IMR-90 (cell line): ENCODE results near the gene PIK3CB. TPM values are rescaled to one million over a fixed set of nuclear protein-coding genes. Genes with fewer than 3 reads are reported as not detected.

Experiments
- ATAC-seq: fragments of 200-7000 bp; cut with Tn5 transposase; 2 replicates; pipeline ENCODE4 v1.9.1; 2020; ENCODE audit warnings: low read depth, mild to moderate bottlenecking, moderate library complexity
- BruUV-seq: library from RNA; stranded (reverse); fragments of 400-500 nt; replicated peaks from 2 replicates; lab custom pipeline; 2021; lab: Mats Ljungman, UMichigan
- CTCF ChIA-PET: fragments of 300-600 bp; formaldehyde crosslinking; extraction: SDS; loops from one replicate; lab custom pipeline; 2021; ENCODE audit warnings: antibody characterized with exemption; lab: Yijun Ruan, JAX
- POLR2A ChIA-PET: fragments of 300-600 bp; sonication (Branson Sonifier 250); formaldehyde crosslinking; loops from one replicate; lab custom pipeline; 2022; ENCODE audit warnings: antibody characterized with exemption; ENCODE audit not compliant: unreplicated experiment; lab: Charles Lee
- DNase-seq: peaks from one replicate; pipeline ENCODE4 v3.0.0; 2013
- H2AFZ ChIP-seq: replicated peaks from 2 replicates; pipeline ENCODE3; 2013; ENCODE audit warnings: low read length, mild to moderate bottlenecking; ENCODE audit not compliant: poor library complexity
- H2AK5ac ChIP-seq: 2 replicates; pipeline ENCODE4 v1.6.1; 2013; ENCODE audit warnings: low read depth, low read length, inconsistent platforms
- H2AK9ac ChIP-seq: replicated peaks from 2 replicates; pipeline ENCODE3; 2013; ENCODE audit warnings: mild to moderate bottlenecking, low read depth, low read length, moderate library complexity; ENCODE audit not compliant: poor library complexity
- H2BK120ac ChIP-seq: 2 replicates; pipeline ENCODE4 v1.6.1; 2013; ENCODE audit warnings: low read depth, low read length, inconsistent platforms
- H2BK15ac ChIP-seq: 3 replicates; pipeline ENCODE4 v1.6.1; 2013; ENCODE audit warnings: low read depth, low read length, inconsistent platforms
- H2BK20ac ChIP-seq: 2 replicates; pipeline ENCODE4 v1.6.1; 2013; ENCODE audit warnings: low read depth, mild to moderate bottlenecking, inconsistent platforms, low read length, moderate library complexity
- H2BK5ac ChIP-seq: 2 replicates; pipeline ENCODE4 v1.6.1; 2013; ENCODE audit warnings: mild to moderate bottlenecking, low read depth, low read length, inconsistent platforms; ENCODE audit not compliant: poor library complexity, severe bottlenecking
- H3K14ac ChIP-seq: replicated peaks from 2 replicates; pipeline ENCODE4 v1.6.1; 2013; ENCODE audit warnings: low read depth, low read length, inconsistent platforms
- H3K18ac ChIP-seq: 2 replicates; pipeline ENCODE4 v1.6.1; 2013; ENCODE audit warnings: low read depth, low read length, control low read depth
- H3K23ac ChIP-seq: 2 replicates; pipeline ENCODE4 v1.6.1; 2013; ENCODE audit warnings: low read depth, low read length, inconsistent platforms
- H3K27ac ChIP-seq: 2 replicates; pipeline ENCODE4 v1.5.1; 2013; ENCODE audit warnings: mild to moderate bottlenecking, control low read depth, low read length; ENCODE audit not compliant: insufficient read depth
- H3K27me3 ChIP-seq: 2 replicates; pipeline ENCODE4 v1.6.1; 2013; ENCODE audit warnings: low read length; ENCODE audit not compliant: control insufficient read depth, insufficient read depth
- H3K36me3 ChIP-seq: 2 replicates; pipeline ENCODE4 v1.6.1; 2013; ENCODE audit warnings: low read length, mixed read lengths; ENCODE audit not compliant: control insufficient read depth, insufficient read depth
- H3K4ac ChIP-seq: 2 replicates; pipeline ENCODE4 v1.6.1; 2013; ENCODE audit warnings: low read depth, low read length, inconsistent platforms
- H3K4me1 ChIP-seq: 2 replicates; pipeline ENCODE4 v1.6.1; 2013; ENCODE audit warnings: low read length, mixed read lengths; ENCODE audit not compliant: control insufficient read depth, insufficient read depth
- H3K4me2 ChIP-seq: 2 replicates; pipeline ENCODE4 v1.6.1; 2013; ENCODE audit warnings: low read depth, mild to moderate bottlenecking, control low read depth, low read length, moderate library complexity
- H3K4me3 ChIP-seq: 2 replicates; pipeline ENCODE4 v1.5.1; 2013; ENCODE audit warnings: low read depth, mild to moderate bottlenecking, control low read depth, low read length, moderate library complexity; ENCODE audit not compliant: insufficient read depth
- H3K56ac ChIP-seq: 2 replicates; pipeline ENCODE4 v1.6.1; 2013; ENCODE audit warnings: low read length, inconsistent platforms; ENCODE audit not compliant: insufficient read depth; ENCODE audit errors: extremely low read depth
- H3K79me1 ChIP-seq, 2 experiments: 2 replicates each; pipeline ENCODE4 v1.6.1; 2013; ENCODE audit warnings: low read length in 2 of 2, inconsistent platforms in 1 of 2, low read depth in 1 of 2
- H3K9ac ChIP-seq: 2 replicates; pipeline ENCODE4 v1.6.1; 2013; ENCODE audit warnings: low read depth, low read length, control low read depth
- H3K9me1 ChIP-seq: 2 replicates; pipeline ENCODE4 v1.6.1; 2013; ENCODE audit warnings: low read length, inconsistent platforms; ENCODE audit not compliant: insufficient read depth
- H3K9me3 ChIP-seq: 2 replicates; pipeline ENCODE4 v1.6.1; 2013; ENCODE audit warnings: low read length; ENCODE audit not compliant: control insufficient read depth, insufficient read depth
- H4K20me1 ChIP-seq: 2 replicates; pipeline ENCODE4 v1.6.1; 2013; ENCODE audit warnings: low read length, inconsistent platforms; ENCODE audit not compliant: insufficient read depth
- H4K5ac ChIP-seq: 2 replicates; pipeline ENCODE4 v1.6.1; 2013; ENCODE audit warnings: mild to moderate bottlenecking, low read depth, low read length, control low read depth
- H4K8ac ChIP-seq, 2 experiments: 2 replicates each; pipeline ENCODE4 v1.6.1; 2013; ENCODE audit warnings: low read depth in 2 of 2, low read length in 2 of 2, control low read depth in 1 of 2, inconsistent platforms in 1 of 2
- H4K91ac ChIP-seq: 2 replicates; pipeline ENCODE4 v1.6.1; 2013; ENCODE audit warnings: low read depth, low read length, inconsistent platforms; ENCODE audit not compliant: insufficient read depth
- BHLHE40 ChIP-seq: fragments of 150-350 bp; IDR thresholded peaks from 2 replicates; pipeline ENCODE4 v1.6.1; 2016; ENCODE audit warnings: mild to moderate bottlenecking, low read depth, low read length
- CEBPB ChIP-seq: IDR thresholded peaks from 2 replicates; pipeline ENCODE4 v1.6.1; 2012; ENCODE audit warnings: low read depth, low read length, improper control_type of control experiment
- CHD1 ChIP-seq: IDR thresholded peaks from 2 replicates; pipeline ENCODE4 v1.6.1; 2012; ENCODE audit warnings: low read depth, low read length, improper control_type of control experiment
- FOS ChIP-seq: fragments of 150-350 bp; IDR thresholded peaks from 2 replicates; pipeline ENCODE4 v1.6.1; 2016; ENCODE audit warnings: low read depth, low read length
- MAFK ChIP-seq: IDR thresholded peaks from 2 replicates; pipeline ENCODE4 v1.6.1; 2012; ENCODE audit warnings: low read depth, low read length, improper control_type of control experiment
- MAZ ChIP-seq: IDR thresholded peaks from 2 replicates; pipeline ENCODE4 v1.6.1; 2012; ENCODE audit warnings: low read depth, mild to moderate bottlenecking, low read length, improper control_type of control experiment, moderate library complexity, borderline replicate concordance
- MXI1 ChIP-seq: IDR thresholded peaks from 2 replicates; pipeline ENCODE4 v1.6.1; 2012; ENCODE audit warnings: low read depth, mild to moderate bottlenecking, low read length, moderate library complexity, borderline replicate concordance
- NFE2L2 ChIP-seq: fragments of 150-350 bp; IDR thresholded peaks from 2 replicates; pipeline ENCODE4 v1.6.1; 2016; ENCODE audit warnings: low read depth, mild to moderate bottlenecking, low read length
- POLR2A ChIP-seq: IDR thresholded peaks from 2 replicates; pipeline ENCODE4 v1.6.1; 2012; ENCODE audit warnings: mild to moderate bottlenecking, low read depth, low read length
- RAD21 ChIP-seq: IDR thresholded peaks from 2 replicates; pipeline ENCODE4 v1.6.1; 2012; ENCODE audit warnings: low read length, improper control_type of control experiment
- RCOR1 ChIP-seq: IDR thresholded peaks from 2 replicates; pipeline ENCODE4 v1.6.1; 2012; ENCODE audit warnings: mild to moderate bottlenecking, low read length, improper control_type of control experiment; ENCODE audit not compliant: insufficient replicate concordance
- RFX5 ChIP-seq: IDR thresholded peaks from 2 replicates; pipeline ENCODE4 v1.8.0; 2012; ENCODE audit warnings: low read depth, mild to moderate bottlenecking, low read length, moderate library complexity
- SMC3 ChIP-seq: fragments of 150-350 bp; IDR thresholded peaks from 2 replicates; pipeline ENCODE4 v1.6.1; 2016; ENCODE audit warnings: low read depth, mild to moderate bottlenecking, antibody characterized with exemption, low read length, moderate library complexity
- dilution Hi-C: fragments of 300-500 bp; cut with HindIII; formaldehyde crosslinking; loops from one replicate; pipeline ENCODE4 v1.14.3; 2018; ENCODE audit warnings: low sequenced_read_pairs; ENCODE audit not compliant: unreplicated experiment
- in situ Hi-C: fragments of 300-500 bp; cut with MboI; formaldehyde crosslinking; loops from 3 replicates; pipeline ENCODE4 v1.14.3; 2019; ENCODE audit warnings: low sequenced_read_pairs, inconsistent platforms, mixed read lengths
- intact Hi-C: fragments of 100-400 bp; cut with micrococcal nuclease; formaldehyde crosslinking; loops from 2 replicates; pipeline ENCODE4 v1.10.0; 2022
- polyA plus RNA-seq, 3 experiments: library from polyadenylated mRNA; depleted of rRNA; stranded (reverse); fragments of >200 nt; gene quantifications; 2 replicates each; pipeline ENCODE4 v1.2.3, GENCODE V29; 2012; ENCODE audit warnings: low replicate concordance in 1 of 3
- total RNA-seq: library from RNA; depleted of rRNA; stranded (reverse); fragments of >200 nt; gene quantifications from 2 replicates; pipeline ENCODE4 v1.2.3, GENCODE V29; 2012
- TF ChIP-seq, protein P1 (sequence below): conservative IDR thresholded peaks from 2 replicates; pipeline ENCODE4 v1.5.1; 2012; ENCODE audit warnings: mild to moderate bottlenecking, low read depth, low read length, improper control_type of control experiment
- TF ChIP-seq, protein P2 (sequence below): fragments of 150-350 bp; IDR thresholded peaks from 2 replicates; pipeline ENCODE4 v1.6.1; 2017; ENCODE audit warnings: mild to moderate bottlenecking, antibody characterized with exemption, low read length, low read depth
- TF ChIP-seq, protein P3 (sequence below): fragments of 150-350 bp; IDR thresholded peaks from 2 replicates; pipeline ENCODE4 v1.6.1; 2016; ENCODE audit warnings: low read depth, mild to moderate bottlenecking, low read length, moderate library complexity, borderline replicate concordance

The PIK3CB gene
- total and polyA plus RNA-seq, 2 of the 4 experiments (the other 2 are of a cell fraction) = 6.3 to 6.8 TPM

DNA sequence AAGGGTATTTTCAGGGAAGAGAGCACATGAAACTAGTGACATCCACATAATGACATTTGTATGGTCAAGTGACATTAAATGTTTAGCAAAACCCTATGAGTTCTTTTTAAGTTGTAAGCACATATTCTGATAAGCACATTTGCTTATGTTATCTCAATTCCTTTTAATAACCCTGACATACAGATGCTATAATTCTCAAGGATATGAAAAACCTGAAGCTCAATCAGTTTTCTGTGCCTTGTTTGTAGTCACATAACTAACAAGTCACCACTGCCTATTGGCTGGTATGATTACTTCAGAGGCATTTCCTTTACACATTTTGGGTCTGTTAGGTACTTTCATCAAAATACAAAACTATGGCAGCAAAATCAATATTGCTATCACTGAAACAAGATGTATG lies 152.1 kb downstream of the PIK3CB start:
- no peak overlapping the region for H2BK5ac ChIP-seq
- intact Hi-C loops (no loop called here), dilution Hi-C loops (no loop called here), in situ Hi-C loops (loop anchor here (25.0 kb wide), 1 partner anchor 655 kb away; the partner anchor contains the start of gene MRPS22)
- H3K27me3 ChIP-seq = no peaks in the 10 kb centered on the region
- 0 out of 2 replicates have a peak, but pooled peaks cover 2% of the 10 kb centered on the region for H3K36me3 ChIP-seq
- no peak overlapping the region for H4K8ac ChIP-seq
- no peaks in the 10 kb centered on the region for H3K79me1 ChIP-seq
- H4K5ac ChIP-seq = no peak overlapping the region
- TF ChIP-seq POLR2A = no peak
- TF ChIP-seq, protein P1, sequence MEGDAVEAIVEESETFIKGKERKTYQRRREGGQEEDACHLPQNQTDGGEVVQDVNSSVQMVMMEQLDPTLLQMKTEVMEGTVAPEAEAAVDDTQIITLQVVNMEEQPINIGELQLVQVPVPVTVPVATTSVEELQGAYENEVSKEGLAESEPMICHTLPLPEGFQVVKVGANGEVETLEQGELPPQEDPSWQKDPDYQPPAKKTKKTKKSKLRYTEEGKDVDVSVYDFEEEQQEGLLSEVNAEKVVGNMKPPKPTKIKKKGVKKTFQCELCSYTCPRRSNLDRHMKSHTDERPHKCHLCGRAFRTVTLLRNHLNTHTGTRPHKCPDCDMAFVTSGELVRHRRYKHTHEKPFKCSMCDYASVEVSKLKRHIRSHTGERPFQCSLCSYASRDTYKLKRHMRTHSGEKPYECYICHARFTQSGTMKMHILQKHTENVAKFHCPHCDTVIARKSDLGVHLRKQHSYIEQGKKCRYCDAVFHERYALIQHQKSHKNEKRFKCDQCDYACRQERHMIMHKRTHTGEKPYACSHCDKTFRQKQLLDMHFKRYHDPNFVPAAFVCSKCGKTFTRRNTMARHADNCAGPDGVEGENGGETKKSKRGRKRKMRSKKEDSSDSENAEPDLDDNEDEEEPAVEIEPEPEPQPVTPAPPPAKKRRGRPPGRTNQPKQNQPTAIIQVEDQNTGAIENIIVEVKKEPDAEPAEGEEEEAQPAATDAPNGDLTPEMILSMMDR = no peak
- TF ChIP-seq RFX5 = no peak
- TF ChIP-seq NFE2L2 = no peak
- no peak for TF ChIP-seq BHLHE40
- TF ChIP-seq CEBPB = no peak
- TF ChIP-seq, protein P2, sequence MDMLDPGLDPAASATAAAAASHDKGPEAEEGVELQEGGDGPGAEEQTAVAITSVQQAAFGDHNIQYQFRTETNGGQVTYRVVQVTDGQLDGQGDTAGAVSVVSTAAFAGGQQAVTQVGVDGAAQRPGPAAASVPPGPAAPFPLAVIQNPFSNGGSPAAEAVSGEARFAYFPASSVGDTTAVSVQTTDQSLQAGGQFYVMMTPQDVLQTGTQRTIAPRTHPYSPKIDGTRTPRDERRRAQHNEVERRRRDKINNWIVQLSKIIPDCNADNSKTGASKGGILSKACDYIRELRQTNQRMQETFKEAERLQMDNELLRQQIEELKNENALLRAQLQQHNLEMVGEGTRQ = no peak
- TF ChIP-seq FOS = no peak
- TF ChIP-seq RAD21 = no peak
- no peak for TF ChIP-seq MAZ
- no peak for TF ChIP-seq SMC3
- no peak for TF ChIP-seq RCOR1
- TF ChIP-seq CHD1 = no peak
- TF ChIP-seq MAFK = no peak
- TF ChIP-seq, protein P3, sequence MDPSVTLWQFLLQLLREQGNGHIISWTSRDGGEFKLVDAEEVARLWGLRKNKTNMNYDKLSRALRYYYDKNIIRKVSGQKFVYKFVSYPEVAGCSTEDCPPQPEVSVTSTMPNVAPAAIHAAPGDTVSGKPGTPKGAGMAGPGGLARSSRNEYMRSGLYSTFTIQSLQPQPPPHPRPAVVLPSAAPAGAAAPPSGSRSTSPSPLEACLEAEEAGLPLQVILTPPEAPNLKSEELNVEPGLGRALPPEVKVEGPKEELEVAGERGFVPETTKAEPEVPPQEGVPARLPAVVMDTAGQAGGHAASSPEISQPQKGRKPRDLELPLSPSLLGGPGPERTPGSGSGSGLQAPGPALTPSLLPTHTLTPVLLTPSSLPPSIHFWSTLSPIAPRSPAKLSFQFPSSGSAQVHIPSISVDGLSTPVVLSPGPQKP = no peak
- no peak for TF ChIP-seq MXI1
- no peak for DNase-seq
- no peak overlapping the region for H2BK15ac ChIP-seq
- H3K18ac ChIP-seq = no peak overlapping the region
- no peak overlapping the region for H3K4me3 ChIP-seq
- ChIA-PET CTCF (interaction anchor here (0.7 kb wide), 1 partner anchor 620 kb away, joined by 4 read pairs; no protein-coding TSS in a partner anchor), POLR2A (no interaction called here)
- H2BK120ac ChIP-seq = no peak overlapping the region
- H2AK9ac ChIP-seq = no peak overlapping the region
- H3K23ac ChIP-seq = no peak overlapping the region
- no peak overlapping the region for H3K14ac ChIP-seq
- H3K9ac ChIP-seq = no peak overlapping the region
- no peak overlapping the region for H2AK5ac ChIP-seq
- no peaks in the 10 kb centered on the region for H3K9me3 ChIP-seq
- H3K9me1 ChIP-seq = no peaks in the 10 kb centered on the region
- H2AFZ ChIP-seq = no peak overlapping the region
- BruUV-seq = no TSS peak
- H3K4ac ChIP-seq = no peak overlapping the region
- H4K91ac ChIP-seq = no peak overlapping the region
- no peaks in the 10 kb centered on the region for H4K20me1 ChIP-seq
- H2BK20ac ChIP-seq = no peak overlapping the region
- no peak for ATAC-seq
- H3K56ac ChIP-seq = no peak overlapping the region
- peaks cover 4% of the 10 kb centered on the region for H3K4me1 ChIP-seq
- no peak overlapping the region for H3K27ac ChIP-seq
- H3K4me2 ChIP-seq = no peak overlapping the region
